ENCODE measurements around the gene TENT4A. TPM values are rescaled to one million over a fixed set of nuclear protein-coding genes. Genes with fewer than 3 reads are reported as not detected.

Gene TENT4A
- total RNA-seq, 1 experiment from 2014 or later: 25.6 TPM

DNA sequence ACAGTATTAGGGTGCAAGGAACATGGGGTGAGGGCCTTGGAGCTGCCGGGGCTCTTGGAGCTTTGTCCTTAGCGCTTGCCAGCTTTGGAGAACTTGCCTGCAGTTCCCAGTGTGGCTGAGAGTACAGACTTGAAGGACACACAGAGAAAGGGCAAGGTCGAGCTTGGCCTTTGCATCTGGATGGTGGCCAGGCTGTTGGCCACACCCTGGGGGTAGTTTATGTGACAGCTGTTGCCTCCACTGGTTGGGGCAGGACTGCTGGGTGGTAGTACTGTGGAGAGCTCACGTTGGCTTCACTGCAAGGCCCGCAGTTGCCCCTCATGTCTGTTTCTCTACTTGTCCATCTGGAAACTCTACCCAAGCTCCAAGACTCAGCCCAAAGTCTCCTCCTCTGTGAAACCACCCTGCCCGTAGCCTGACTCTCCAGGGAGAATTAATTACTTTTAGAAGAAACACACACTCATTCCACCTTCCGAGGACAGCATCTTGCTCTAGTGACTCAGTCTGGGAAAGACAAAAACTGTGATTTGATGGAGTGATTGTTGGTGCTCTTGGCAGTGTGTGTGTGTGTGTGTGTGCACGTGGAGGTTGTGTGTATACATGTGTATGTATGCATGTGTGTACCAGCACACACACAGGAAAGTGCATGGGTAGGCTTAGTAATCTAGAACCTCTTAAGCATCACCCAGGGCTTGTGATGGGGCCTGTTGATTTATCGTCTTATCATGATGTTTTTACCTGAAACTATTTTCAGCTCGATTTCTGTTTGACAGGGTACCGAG lies 57.8 kb downstream of the TENT4A start:
- peaks cover 2 to 10% of the 10 kb centered on the region in 2 experiments; a peak in 3 of 4 replicates for H3K4me1 Mint-ChIP-seq
- Histone ChIP-seq H3K79me2 (ENCODE audit: insufficient read depth, low read length) (no peaks in the 10 kb centered on the region), H3K4me2 (ENCODE audit: insufficient read depth, insufficient read length, low read length) (no peak overlapping the region), H4K91ac (ENCODE audit: insufficient read length, low read depth, low read length) (no peak overlapping the region), H3K4ac (ENCODE audit: low read depth, low read length) (no peak overlapping the region), H2BK20ac (ENCODE audit: low read depth, low read length, poor library complexity, severe bottlenecking) (no peak overlapping the region), H2BK5ac (ENCODE audit: insufficient read length, low read length) (no peak overlapping the region), H3K27me3 (ENCODE audit: insufficient read depth, low read length) (no peaks in the 10 kb centered on the region), H3K27ac (ENCODE audit: insufficient read length, low read depth, low read length) (no peak overlapping the region), H3K4me1 (ENCODE audit: insufficient read depth, low read length) (no peaks in the 10 kb centered on the region), H3K79me1 (ENCODE audit: insufficient read depth, low read depth, low read length, poor library complexity, severe bottlenecking) (no peaks in the 10 kb centered on the region), H3K14ac (ENCODE audit: insufficient read depth, low read length) (no peak overlapping the region), H3K56ac (ENCODE audit: insufficient read length, low read depth, low read length) (no peak overlapping the region), H3K9me3 (ENCODE audit: control insufficient read depth, low read depth, low read length) (no peaks in the 10 kb centered on the region), H3K9ac (ENCODE audit: extremely low read depth, insufficient read length, low read length) (no peak overlapping the region), H2BK15ac (ENCODE audit: low read depth, low read length) (no peak overlapping the region), H4K20me1 (ENCODE audit: control insufficient read depth, insufficient read depth, insufficient read length) (no peaks in the 10 kb centered on the region), H2BK120ac (ENCODE audit: low read depth, low read length, poor library complexity, severe bottlenecking) (no peak overlapping the region), H3K23ac (ENCODE audit: insufficient read length, low read depth, low read length) (no peak overlapping the region), H2AK5ac (ENCODE audit: insufficient read length, low read length) (no peak overlapping the region), H3K18ac (ENCODE audit: insufficient read length, low read depth, low read length) (no peak overlapping the region), H2AFZ (ENCODE audit: low read length) (no peak overlapping the region), H4K8ac (replicated peaks; ENCODE audit: insufficient read length, low read depth, low read length) (no peak overlapping the region), H3K23me2 (ENCODE audit: insufficient read length, low read depth, low read length, poor library complexity, severe bottlenecking) (no peaks in the 10 kb centered on the region), H3T11ph (ENCODE audit: low read length) (no peak overlapping the region), H4K5ac (ENCODE audit: insufficient read length, low read depth, low read length) (no peak overlapping the region), H2BK12ac (ENCODE audit: insufficient read length, low read depth, low read length) (no peak overlapping the region)
- no peaks in the 10 kb centered on the region; a peak in 2 of 7 replicates for H3K36me3 Mint-ChIP-seq (ENCODE audit: insufficient read depth in 1 of 3, low read depth in 3 of 3)
- peaks cover 5% of the 10 kb centered on the region for H3K27me3 Mint-ChIP-seq (ENCODE audit: low read depth)
- no peak overlapping the region for H3K27ac Mint-ChIP-seq
- TF ChIP-seq, protein P1, sequence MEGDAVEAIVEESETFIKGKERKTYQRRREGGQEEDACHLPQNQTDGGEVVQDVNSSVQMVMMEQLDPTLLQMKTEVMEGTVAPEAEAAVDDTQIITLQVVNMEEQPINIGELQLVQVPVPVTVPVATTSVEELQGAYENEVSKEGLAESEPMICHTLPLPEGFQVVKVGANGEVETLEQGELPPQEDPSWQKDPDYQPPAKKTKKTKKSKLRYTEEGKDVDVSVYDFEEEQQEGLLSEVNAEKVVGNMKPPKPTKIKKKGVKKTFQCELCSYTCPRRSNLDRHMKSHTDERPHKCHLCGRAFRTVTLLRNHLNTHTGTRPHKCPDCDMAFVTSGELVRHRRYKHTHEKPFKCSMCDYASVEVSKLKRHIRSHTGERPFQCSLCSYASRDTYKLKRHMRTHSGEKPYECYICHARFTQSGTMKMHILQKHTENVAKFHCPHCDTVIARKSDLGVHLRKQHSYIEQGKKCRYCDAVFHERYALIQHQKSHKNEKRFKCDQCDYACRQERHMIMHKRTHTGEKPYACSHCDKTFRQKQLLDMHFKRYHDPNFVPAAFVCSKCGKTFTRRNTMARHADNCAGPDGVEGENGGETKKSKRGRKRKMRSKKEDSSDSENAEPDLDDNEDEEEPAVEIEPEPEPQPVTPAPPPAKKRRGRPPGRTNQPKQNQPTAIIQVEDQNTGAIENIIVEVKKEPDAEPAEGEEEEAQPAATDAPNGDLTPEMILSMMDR (conservative IDR thresholded peaks at IDR 0.05): no peak
- H3K9me3 Mint-ChIP-seq: no peaks in the 10 kb centered on the region
- no peak for DNase-seq
- WGBS (ENCODE audit: extremely low coverage, insufficient read length, low lambda C conversion rate): no CpG with 5 or more reads among the region's 11 CpGs
- no peak overlapping the region for H3K4me3 Mint-ChIP-seq
